ENCODE data around the gene DAD1.
"Not testable (repeated sequence)": the region's sequence is repeated elsewhere in the genome, so short reads cannot be mapped to it uniquely, and the experiment has no call there.

The DAD1 gene

GRCh38 chr14:22589096-22589839, at the start of gene DAD1:
Gene DAD1 (minus strand): TSS chr14:22589224. CDS start chr14:22589157, 67 bp downstream.
- DNase-seq (ENCODE audit: low read depth in 2 of 2), result peak; percentile 99

DNA sequence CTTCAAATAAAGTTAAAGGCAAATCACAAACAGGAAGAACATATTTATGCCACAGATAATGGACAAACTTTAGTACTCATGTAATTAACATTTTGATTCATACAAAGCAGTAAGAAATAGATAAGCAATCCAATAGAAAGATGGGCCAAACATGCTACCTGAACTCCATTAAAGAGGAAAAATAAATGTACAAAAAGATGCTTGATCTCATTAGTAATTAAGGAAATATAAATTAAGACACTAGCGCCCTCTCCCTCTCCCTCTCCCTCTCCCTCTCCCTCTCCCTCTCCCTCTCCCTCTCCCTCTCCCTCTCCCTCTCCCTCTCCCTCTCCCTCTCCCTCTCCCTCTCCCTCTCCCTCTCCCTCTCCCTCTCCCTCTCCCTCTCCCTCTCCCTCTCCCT, 47.0 kb upstream of the DAD1 start:
- not testable (repeated sequence) for DNase-seq (ENCODE audit: low read depth in 2 of 2)

DNA sequence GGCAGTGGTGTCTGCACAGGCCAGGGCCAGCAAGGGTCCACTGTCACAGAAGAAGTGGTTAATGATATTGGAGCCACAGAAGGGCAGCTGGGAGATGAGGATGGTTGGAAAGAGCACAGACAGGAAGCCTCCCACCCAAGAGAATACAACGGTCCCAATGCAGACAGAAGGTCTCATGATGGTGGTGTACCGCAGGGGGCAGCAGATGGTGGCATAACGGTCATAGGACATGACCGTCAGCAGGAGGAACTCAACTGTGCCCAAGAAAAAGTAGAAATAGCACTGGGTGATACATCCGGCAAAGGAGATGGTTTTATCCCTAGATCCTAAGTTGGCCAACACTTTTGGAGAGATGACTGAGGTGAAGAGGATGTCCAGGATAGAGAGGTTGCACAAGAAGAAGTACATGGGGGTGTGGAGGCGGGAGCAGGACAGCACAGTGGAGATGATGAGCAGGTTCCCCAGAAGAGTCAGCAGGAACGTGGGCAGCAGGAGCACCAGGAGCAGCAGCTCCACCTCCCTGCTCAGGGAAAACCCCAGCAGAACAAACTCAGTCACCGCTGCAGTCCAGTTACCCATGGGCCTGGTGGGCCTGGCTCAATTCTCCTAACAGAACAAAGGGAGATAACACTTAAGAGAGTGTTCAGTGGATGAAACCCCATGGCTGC, 45.3 kb upstream of the DAD1 start:
- DNase-seq (ENCODE audit: low read depth in 2 of 2), result no peak

- no peak for DNase-seq (ENCODE audit: low read depth in 2 of 2)
These were observed 41.5 kb upstream of the DAD1 start for GRCh38 chr14:22630486-22630885.

DNA sequence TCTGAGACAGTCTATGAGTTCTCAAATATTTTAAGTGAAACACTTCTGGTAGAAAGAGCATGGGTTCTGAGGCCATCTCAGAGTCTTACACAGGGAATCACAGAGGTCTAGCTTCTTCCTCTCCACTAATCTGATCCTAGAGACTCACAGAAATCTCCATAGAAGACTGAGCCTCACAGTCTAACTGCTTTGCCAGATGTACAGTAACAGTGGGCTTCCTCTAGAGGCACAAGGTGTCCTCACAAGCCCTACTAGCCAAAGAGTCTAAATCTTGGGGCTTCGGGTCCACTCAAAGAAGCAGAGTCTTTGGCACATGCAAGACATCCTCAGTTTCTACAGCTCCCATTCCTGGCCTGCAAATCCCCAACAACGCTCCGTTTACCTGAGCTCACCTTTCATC, 41.0 kb upstream of the DAD1 start:
- no peak for DNase-seq (ENCODE audit: low read depth in 2 of 2)

DNA sequence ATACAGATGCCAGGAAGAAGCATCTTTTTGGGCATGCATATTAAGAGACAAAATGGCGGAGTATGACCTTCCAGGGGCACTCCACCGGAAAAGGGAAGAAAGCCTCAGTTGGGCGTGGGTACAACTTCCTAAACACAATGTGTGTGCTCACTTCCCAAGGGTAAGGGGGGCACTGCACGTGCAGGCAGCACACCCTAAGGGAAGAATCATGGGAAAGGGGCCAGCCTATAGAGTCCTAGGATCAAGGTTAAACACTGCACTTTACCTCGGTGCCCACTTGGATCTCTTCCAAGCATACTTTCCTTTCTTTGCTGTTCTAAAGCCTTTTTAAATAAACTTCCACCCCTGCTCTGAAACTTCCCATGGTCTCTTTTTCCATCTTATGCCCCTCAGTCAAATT, 40.3 kb upstream of the DAD1 start:
- no peak for DNase-seq (ENCODE audit: low read depth in 2 of 2)

- DNase-seq (ENCODE audit: low read depth in 2 of 2), result no peak
These were observed 38.7 kb upstream of the DAD1 start for GRCh38 chr14:22627506-22628263.

DNA sequence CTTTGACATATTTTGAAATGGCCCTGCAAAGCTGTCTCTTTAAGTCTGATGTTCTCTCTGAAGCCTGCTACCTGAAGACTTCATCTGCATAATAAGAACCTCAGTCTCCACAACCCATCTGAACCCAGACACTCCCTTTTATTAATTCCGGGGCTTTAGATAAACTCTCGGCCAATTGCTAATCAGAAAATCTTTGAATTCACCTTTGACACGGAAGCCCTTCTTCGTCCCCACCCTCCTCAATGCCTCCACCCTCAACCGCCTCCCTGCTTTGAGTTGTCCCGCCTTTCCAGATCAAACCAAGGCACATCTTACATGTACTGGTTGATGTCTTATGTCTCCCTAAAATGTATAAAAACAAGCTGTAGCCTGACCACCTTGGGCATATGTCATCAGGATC, 37.6 kb upstream of the DAD1 start:
- no peak for DNase-seq (ENCODE audit: low read depth in 2 of 2)

DNA sequence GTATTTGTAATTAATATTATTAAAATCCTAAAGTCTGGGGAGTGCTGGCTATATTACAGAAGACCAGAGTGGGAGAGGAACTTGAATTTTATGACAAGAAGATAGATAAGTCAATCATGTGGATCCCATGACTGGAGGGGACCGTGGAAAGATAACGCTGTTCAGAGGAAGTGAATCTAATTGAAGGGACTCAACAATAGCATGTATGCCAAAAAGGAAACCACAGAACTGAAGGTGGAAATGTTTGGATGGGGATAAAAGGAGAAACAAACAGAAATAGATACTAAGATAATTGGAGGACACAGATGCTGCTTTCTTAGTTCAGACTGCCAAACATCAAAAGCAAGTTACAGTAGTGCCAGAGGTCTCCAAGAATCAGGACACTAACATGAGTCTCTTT, 34.0 kb upstream of the DAD1 start:
- DNase-seq (ENCODE audit: low read depth in 2 of 2), result no peak

- DNase-seq (ENCODE audit: low read depth in 2 of 2), result no peak
These were observed 33.2 kb upstream of the DAD1 start for GRCh38 chr14:22622255-22622654.

- DNase-seq (ENCODE audit: low read depth in 2 of 2), result not testable (repeated sequence)
These were observed 26.7 kb upstream of the DAD1 start for GRCh38 chr14:22615765-22616164.

- no peak for DNase-seq (ENCODE audit: low read depth in 2 of 2)
These were observed 25.3 kb upstream of the DAD1 start for GRCh38 chr14:22614240-22614799.

- no peak for DNase-seq (ENCODE audit: low read depth in 2 of 2)
These were observed 24.8 kb upstream of the DAD1 start for GRCh38 chr14:22613736-22614239.

DNA sequence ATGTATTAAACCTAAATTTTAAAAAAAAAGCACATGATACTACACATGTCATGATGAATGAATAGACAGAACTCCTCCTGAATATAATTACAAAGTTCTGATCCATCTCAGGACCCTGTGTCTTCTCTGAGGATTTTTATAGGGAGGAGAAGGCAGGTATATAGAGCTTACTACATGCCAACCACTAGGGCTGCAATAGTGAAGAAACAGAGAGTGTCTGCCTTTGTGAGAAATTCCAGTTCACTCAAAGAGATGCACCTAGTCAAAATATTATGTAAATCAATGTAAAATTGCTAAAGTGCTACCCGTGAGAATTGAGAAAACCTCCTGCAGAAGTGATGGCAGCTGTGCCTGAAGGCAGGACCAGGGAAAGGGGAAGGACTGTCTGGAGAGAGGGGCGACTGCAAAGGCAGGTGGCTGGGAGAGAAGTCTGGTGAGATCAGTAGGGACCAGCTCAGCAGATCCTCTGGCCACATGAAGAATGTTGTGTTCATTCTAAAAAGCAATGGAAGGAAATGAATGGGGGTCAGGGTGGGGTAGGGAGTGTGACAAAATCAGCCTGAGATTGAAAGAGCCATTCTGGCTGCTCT, 24.2 kb upstream of the DAD1 start:
- no peak for DNase-seq (ENCODE audit: low read depth in 2 of 2)

DNA sequence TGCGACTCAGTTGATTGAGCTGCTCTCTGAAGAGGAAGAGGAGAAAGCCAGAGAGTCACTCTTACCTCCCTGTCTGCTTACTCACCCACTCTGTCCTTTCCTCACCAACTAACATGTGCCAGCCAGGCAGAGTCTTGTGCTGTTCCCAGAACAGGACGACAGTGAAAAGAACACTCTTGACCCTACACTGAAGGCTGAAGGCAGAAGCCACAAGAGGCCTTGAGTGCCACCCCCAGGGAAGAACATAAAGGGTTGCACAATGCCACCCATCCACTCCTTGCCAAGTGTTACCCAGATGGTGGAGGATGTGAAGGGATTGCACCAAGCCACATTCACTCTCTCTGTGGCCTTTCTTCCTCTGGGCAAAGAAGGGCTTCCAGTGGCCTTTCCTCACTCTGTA, 21.9 kb upstream of the DAD1 start:
- DNase-seq (ENCODE audit: low read depth in 2 of 2), result no peak

DNA sequence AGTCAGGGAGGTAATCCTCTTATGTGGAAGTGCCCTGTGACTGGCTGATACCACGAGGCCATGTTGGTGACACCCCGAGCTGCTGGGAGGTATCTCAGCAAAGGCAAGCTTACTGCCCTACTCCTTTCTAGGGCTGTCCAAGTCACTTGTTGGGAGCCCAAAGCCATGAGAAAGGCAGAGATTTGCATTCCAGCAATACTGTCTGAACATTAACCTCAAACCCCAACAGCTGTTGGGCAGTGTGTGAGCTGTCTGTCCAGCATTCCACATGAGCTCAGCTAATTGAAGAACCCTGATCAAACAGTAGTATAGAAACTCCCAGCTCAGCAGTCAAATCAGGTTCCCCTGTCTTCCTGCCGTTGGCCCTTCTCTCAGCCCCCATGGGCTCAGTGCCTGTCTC, 18.3 kb upstream of the DAD1 start:
- DNase-seq (ENCODE audit: low read depth in 2 of 2), result no peak

- no peak for DNase-seq (ENCODE audit: low read depth in 2 of 2)
These were observed 17.4 kb upstream of the DAD1 start for GRCh38 chr14:22606380-22606779.

- no peak for DNase-seq (ENCODE audit: low read depth in 2 of 2)
These were observed 13.8 kb upstream of the DAD1 start for GRCh38 chr14:22602862-22603261.

DNA sequence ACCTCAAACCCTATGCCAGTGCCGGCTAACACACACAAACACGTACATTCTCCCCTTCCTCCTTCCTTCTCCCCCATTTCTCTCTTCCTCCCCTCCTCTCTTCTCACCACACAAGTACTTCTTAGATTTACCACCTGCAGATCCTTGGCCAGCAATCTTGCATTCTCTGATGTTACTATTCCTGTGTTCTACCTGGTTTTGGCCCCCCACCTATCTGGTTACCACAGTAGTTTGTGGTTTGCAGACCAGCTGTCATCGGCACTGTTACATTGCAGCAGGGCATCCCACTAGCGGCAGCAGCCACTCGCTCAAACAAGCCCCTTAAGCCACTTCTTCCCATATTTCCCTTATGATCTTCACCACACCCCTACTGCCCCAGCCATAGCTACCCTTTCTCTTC, 13.0 kb upstream of the DAD1 start:
- no peak for DNase-seq (ENCODE audit: low read depth in 2 of 2)

- no peak for DNase-seq (ENCODE audit: low read depth in 2 of 2)
These were observed 12.4 kb upstream of the DAD1 start for GRCh38 chr14:22601456-22601855.

DNA sequence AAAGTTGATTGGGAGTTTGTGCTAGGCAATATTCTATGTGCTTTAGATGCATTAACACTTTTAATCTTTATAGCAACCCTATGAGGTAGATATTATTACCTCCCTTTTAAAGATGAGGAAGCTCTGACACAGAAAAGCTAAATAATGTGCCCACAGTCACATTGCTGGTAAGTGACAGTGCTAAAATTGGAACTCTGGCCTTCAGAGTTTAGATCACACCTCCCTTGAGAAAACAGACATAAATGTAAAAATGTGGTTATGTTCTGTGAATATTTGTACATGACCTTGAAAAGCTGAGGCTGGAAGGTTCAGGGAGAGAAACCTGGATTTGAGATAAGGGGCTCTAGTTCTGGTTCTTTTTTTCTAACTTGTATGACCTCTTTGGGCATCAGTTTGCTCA, 11.0 kb upstream of the DAD1 start:
- DNase-seq (ENCODE audit: low read depth in 2 of 2), result no peak

DNA sequence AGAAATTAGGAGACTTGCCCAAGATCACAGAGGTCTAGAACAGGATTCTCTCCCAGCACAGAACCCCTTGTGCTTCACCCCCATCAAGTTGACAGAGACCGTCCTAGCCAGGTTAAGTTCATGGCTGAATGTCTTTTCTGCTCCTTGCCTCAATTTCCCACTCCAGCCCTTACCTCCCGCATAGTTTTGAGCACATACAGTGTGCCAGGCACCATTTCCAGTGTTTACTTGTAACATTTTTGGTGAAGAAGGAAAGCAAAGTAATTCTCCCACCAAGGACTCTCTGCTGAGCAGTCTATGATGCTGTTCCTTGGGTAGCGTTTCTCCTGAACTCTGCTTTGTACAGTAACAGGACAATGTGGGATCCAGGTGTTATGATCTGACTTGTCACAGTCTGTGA, 10.3 kb upstream of the DAD1 start:
- no peak for DNase-seq (ENCODE audit: low read depth in 2 of 2)

All from stimulated activated CD8-positive, alpha-beta memory T cell treated with anti-CD3 and anti-CD28 coated beads, Interleukin-2, amount 100 ng/mL, for 1 hour (primary cell).